ENCODE results near the gene RABGAP1L.
"Not testable (repeated sequence)": the region's sequence is repeated elsewhere in the genome, so short reads cannot be mapped to it uniquely, and the experiment has no call there.

The RABGAP1L gene

DNA sequence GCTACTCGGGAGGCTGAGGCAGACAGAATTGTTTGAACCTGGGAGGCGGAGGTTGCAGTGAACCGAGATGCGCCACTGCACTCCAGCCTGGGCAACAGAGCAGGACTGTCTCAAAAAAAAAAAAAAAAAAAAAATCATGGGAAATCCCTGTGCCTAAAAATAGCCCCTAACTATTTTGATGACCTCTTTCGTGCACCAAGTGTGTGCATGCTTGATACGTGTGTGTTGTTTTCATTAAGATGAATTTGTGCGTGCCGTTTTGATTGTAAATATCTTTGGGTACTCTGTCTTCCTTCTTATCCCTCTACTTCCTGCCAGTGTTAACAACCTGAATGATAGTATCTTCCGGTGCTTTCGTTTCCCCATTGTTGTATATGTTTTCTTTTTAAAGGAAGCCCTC lies 850.2 kb downstream of the RABGAP1L start:
- no peak for DNase-seq

DNA sequence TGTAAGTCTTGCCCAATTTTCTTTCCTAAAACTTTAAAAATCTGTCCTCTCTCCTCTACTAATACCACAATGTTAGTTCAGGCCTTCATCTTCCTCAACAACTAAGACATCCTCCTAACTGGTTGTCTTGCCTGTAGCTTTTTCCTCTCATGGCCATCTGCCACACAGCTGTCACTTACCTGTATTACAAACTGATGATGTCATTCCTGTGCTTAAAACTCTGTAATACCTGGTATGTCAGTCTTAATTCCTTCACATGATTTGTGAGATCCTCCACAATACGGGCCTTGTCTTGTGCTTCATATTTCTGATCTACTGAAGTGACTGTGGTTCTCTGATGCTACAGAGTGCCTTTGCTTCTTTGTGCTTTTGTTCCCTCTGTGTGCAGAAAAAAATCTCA lies 854.1 kb downstream of the RABGAP1L start:
- no peak for DNase-seq

DNA sequence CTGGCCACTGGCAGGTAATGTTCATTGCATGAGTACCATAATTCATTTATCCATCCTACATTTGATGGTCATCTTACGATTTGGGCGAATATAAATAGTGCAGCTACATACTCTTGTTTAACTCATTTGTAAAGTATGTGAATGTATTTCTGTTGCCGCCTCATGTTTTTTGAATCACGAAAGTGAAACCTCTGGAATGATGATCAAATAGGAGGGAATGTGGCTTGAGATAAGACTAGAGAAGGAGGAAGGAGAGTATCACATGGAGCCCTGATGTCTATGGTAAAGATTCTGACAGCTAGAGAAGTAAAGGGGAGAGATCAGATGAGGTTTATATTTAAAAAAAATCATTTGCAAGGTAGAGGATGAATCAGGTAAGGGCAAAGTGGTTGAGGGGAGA lies 855.9 kb downstream of the RABGAP1L start:
- DNase-seq, result no peak

DNA sequence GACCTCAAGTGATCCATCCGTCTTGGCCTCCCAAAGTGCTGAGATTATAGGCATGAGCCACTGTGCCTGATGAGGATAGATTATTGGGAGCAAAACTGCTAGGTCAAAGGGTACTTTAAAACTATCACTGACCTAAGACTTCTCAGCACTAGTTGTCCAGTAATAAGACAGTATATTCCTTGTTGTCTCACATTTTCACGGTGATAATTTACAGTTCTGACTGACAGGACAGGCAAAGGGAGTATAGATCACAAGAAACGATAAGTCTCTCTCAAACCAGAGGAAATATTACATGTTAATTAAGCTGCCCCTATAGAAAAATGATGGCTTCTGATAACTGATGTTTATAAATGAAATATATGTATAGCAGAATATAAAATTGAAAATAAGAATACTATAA lies 860.2 kb downstream of the RABGAP1L start:
- no peak for DNase-seq

DNA sequence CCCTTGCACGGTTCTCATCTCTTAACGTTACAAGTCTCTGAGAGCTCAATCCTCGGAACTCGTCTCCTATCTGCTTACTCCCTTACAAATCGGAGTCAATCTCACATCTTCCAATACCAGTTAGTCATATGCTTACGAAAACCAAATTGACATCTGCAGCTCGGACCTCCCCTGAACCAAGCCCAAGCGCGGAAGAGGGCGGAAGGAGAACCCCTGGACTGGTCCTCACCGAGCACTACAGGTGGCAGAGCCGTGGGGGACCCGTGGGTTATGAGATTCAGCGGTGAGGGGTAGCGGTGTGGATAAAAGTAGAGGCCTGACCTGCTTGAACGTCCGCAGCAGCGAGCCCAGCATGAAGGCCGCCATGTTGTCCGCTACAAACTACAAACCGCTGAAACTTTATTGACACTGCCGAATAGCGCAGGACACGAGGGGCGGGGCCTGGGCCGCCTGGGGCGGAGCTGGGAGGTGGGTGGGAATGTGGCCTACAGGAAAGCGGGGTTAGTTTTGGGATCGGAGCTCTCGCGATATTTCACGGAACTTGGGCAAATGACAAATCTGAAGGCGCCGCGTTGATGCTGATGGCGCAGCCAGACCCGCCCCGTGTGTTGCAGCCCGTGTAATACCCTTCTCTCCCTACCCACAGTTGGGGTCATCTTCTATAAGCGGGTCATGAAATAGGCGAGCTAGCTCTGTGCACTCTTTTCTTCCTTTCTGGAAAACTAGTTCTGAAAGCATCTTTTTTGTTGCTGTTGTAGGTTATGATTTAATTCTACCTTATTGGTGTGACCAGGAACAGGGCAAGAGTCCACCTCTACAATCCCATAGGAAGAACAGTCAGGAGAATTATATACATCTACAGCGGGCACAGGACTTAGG lies 864.0 kb downstream of the RABGAP1L start, which contains the start of gene MRPS14:
TSS of gene MRPS14 (minus strand) at position 383 of the 879 bp plus-strand sequence. CDS start at position 366, 17 bp downstream.
- DNase-seq, result peak; percentile 98 to 99

DNA sequence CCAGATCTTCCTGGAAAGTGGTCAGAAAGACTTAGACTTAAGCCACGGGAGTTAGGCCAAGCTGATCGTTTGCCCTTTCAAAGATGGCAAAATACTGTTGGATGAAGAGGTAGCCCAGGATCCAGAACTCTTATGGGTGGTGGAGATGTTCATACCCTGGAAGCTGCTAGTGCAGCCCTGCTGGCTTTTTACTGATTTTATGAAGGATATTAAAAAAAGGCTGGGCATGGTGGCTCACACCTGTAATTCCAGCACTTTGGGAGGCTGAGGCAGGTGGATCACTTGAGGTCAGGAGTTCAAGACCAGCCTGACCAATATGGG lies 864.6 kb downstream of the RABGAP1L start:
- DNase-seq, result not testable (repeated sequence)

DNA sequence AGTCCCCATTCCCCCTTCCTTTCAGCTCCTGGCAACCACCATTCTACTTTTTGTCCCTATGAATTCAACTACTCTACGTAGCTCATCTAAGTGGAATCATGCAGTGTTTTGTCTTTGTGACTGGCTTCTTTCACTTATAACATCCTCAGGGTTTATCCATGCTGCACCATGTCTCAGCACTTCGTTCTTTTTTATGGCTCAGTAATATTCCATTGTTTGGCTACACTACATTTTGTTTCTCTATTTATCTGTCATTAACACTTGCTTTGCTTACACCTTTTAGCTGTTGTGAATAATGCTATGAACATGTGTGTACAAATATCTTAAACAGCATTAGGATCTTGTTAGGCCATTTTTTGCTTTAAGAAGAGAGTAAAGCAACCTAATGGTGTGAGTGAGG lies 865.5 kb downstream of the RABGAP1L start:
- DNase-seq, result no peak

DNA sequence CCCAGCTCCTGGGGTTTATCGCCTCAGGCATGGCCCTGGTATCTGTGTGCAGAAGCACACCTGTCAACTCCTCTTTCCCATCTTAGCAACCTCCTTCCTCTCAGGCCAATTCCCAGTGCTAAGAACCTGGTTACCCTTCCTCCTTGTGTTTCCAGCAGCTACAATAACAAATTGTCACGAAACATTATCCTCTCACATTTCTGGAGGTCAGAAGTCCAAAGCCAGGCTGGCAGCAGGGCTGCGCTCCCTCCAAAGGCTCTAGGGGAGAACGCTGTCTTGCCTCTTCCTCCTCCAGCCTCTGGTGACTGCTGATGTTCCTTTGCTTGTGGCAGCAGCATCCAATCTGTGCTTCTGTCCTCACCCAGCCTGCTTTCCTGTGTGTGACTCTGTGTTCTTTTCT lies 874.6 kb downstream of the RABGAP1L start:
- DNase-seq, result no peak

DNA sequence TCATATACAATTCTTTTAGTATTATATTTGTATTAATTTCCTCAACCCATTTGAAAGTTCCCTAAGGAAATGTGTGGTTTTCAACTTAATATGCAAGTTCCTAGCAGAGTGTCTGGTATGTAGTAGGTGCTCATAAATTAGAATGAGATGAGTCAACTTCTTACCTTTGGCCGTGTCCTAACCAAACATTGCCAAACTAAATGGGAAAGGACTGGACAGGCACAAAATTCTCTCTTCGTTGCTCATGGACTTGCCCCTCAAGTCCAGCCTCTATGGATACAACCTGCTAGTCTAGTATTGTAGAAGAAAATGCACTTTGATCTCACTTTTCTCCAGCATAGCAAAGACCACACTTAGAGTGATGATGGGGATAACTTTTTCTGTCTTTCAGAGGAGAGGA lies 875.5 kb downstream of the RABGAP1L start:
- no peak for DNase-seq

DNA sequence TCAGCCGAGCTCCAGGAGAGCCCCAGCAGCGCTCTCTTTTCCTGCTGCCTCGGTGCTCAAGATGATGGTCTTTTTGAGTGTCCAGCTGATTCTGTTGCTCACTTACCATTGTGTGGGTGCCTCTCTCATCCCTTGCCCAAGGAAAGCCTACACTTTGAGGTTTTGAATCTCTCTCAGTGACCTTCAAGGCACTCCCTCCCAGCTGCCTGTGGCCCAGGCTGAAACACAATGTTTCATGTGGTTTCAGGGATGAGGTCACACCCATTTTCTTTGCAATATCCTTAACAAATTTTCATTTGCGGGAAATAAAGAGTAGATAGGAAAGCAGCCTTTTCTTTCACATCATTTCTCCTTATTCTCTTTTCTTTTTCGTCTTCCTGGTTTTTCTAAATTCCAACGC lies 876.5 kb downstream of the RABGAP1L start:
- peak in 1 of 2 donors; percentile 14 for DNase-seq

DNA sequence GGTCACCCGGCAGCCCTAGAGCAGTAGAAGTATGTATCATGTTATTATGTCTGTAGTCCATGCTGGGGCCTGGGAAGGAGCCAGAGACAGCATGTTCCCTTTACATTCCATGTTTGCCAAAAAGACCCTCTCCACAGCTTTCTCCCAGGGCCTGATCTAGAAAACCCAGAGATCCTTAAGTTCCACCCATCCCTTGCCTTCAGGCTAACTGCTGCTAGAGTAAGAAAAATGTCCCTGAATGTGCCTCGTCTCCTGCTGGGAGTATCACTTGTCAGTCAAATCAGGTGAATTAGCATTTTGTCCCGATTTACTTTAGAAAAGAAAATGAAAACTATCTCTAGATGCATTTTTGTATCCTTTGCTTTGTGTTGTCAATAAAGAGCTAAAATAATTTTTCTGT lies 877.2 kb downstream of the RABGAP1L start:
- DNase-seq, result no peak

DNA sequence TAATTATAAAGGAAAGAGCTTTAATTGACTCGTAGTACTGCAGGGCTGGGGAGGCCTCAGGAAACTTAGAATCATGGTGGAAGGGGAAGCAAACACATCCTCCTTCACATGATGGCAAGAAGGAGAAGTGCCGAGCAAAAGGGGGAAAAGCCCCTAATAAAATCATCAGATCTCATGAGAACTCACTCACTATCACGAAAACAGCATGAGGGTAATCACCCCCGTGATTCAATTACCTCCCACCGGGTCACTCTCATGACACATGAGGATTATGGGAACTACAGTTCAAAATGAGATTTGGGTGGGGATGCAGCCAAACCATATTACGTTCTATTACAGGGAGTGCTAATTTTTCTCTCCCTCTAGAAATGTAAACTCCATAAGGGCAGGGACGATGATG lies 878.1 kb downstream of the RABGAP1L start:
- peak in 1 of 2 donors; percentile 10 for DNase-seq

DNA sequence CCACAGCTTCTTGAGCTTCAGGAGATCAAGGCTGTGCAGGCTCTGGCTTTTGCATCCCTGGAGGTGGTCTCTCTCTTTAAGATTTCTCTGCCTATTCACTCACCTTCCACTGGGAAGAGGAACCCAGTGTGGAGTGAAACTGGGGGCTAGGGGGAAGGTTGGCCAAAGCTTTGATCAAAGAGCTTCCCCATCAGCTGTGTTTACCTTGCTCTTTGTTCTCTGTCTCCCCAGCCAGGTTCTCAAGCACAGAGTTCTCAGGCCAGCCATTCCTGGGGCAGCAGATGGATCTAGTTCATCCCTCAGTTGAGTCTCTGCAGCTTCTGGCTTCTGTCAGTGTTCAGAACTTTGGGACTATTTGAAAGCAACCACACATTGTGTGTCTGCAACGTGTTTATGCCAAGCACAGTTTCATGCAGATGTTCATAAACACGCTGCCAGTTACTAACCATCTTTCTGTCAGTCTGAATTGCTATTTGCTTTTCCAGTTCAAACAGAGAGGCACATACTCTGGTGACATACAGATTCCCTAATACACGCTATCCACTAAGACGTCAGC lies 881.1 kb downstream of the RABGAP1L start:
- DNase-seq, result no peak

DNA sequence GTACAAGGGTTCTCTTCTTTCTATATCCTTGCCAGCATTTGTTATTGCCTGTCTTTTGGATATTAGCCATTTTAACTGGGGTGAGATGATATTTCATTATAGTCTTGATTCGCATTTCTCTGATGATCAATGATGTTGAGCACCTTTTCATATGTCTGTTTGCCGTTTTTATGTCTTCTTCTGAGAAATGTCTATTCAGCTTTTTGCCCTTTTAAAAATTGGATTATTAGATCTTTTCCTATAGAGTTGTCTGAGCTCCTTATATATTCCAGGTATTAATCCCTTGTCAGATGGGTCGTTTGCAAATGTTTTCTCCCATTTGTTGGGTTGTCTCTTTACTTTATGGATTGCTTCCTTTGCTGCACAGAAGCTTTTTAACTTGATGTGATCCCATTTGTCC lies 883.3 kb downstream of the RABGAP1L start:
- no peak for DNase-seq

DNA sequence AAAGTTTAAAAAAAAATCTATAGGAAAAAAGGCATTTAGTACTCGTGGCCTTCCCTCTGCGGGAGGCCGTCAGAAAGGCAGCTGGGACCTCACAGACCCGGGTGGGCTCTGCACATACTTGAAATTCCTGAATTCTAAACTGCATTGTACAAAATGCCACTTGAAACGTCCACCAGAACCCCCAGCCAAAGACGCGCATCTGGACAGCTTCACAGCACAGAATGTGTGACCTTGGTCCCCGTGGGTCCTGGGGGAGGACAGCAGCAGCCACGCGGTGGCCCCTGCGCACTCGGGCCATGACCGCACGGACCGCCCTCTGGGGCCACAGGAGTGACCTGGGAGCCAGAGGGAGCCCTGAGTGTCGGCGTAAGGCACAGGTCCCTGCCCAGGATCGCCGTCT lies 884.5 kb downstream of the RABGAP1L start:
- DNase-seq, result no peak

DNA sequence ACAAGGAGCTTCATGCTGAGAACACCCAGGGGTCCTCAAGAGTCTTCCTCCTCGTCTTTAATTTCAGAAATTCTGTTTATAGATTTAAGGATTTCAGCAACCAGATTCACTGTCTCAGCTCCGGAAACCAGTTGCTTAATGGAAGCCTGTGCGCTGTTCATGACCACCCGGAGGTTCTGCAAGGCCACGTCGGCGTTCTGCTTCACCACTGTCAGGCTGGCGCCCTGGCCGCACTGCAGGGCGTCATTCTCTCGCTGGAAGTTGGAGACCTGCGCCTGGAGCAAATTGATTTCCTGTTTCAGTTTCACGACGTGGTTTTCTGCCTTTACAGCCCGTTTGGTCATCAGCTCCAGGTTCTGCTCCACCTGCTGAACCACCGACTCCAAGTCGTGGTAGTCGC lies 885.3 kb downstream of the RABGAP1L start:
- not testable (repeated sequence) for DNase-seq

Measured in inflammatory macrophage (primary cell).